ENCODE results near the gene SDK1. TPM values are rescaled to one million over a fixed set of nuclear protein-coding genes. Genes with fewer than 3 reads are reported as not detected.

Gene SDK1
- total and polyA plus RNA-seq, 10 of the 15 experiments (the other 5 are each of a cell fraction or from before 2014, with no cell fraction given), result 0.14 to 0.33 TPM; not detected in 8

- TF ChIP-seq MLLT1 (IDR thresholded peaks at IDR 0.05), result no peak
- no peak for TF ChIP-seq MTA3 (IDR thresholded peaks at IDR 0.05; ENCODE audit: borderline replicate concordance, low read length)
- no peak for TF ChIP-seq IKZF1 (conservative IDR thresholded peaks at IDR 0.05)
- no peak for TF ChIP-seq PRDM15 (CRISPR knock-in tag; IDR thresholded peaks at IDR 0.05)
- no peak for TF ChIP-seq PAX8 (IDR thresholded peaks at IDR 0.05)
- TF ChIP-seq ZNF274 (IDR thresholded peaks at IDR 0.05; ENCODE audit: insufficient read depth, insufficient read length), result no peak
- no peak for TF ChIP-seq POLR2AphosphoS5 (IDR thresholded peaks at IDR 0.05; ENCODE audit: low read length)
- no peak for TF ChIP-seq RBBP5 (conservative IDR thresholded peaks at IDR 0.05)
- no peak for TF ChIP-seq TAF1 (IDR thresholded peaks at IDR 0.05; ENCODE audit: borderline replicate concordance, low read depth, low read length)
- no peak for TF ChIP-seq YBX1 (IDR thresholded peaks at IDR 0.05)
- TF ChIP-seq SRF (IDR thresholded peaks at IDR 0.05; ENCODE audit: low read depth in 2 of 2, low read length in 2 of 2), result no peak
- TF ChIP-seq BMI1 (IDR thresholded peaks at IDR 0.05; ENCODE audit: borderline replicate concordance), result no peak
- no peak for TF ChIP-seq NFIC (IDR thresholded peaks at IDR 0.05; ENCODE audit: low read depth, low read length)
- TF ChIP-seq RFX5 (IDR thresholded peaks at IDR 0.05; ENCODE audit: low read depth, low read length), result no peak
Observed at GRCh38 chr7:4010923-4011656, 710.0 kb downstream of the SDK1 start (continued).

Data from GM12878 (cell line).